ENCODE data around the gene ENG.

DNA sequence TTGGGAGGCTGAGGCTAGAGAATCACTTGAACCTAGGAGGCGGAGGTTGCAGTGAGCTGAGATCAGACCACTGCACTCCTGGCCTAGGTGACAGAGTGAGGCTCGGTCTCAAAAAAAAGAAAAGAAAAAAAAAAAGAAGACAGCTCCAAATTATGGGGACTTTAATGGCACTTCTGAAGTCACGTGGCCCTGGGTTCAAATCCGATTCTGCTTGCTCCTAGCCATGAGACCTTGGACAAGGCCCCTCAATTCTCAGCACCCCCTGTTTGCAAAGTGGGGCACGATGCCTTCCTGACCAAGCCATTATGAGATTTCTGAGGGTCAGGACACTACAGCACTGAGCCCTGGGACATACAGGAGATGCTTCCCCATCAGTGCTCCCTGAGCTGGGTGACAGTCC is 1.1 kb upstream of the ENG start:
- TF ChIP-seq, protein P1, sequence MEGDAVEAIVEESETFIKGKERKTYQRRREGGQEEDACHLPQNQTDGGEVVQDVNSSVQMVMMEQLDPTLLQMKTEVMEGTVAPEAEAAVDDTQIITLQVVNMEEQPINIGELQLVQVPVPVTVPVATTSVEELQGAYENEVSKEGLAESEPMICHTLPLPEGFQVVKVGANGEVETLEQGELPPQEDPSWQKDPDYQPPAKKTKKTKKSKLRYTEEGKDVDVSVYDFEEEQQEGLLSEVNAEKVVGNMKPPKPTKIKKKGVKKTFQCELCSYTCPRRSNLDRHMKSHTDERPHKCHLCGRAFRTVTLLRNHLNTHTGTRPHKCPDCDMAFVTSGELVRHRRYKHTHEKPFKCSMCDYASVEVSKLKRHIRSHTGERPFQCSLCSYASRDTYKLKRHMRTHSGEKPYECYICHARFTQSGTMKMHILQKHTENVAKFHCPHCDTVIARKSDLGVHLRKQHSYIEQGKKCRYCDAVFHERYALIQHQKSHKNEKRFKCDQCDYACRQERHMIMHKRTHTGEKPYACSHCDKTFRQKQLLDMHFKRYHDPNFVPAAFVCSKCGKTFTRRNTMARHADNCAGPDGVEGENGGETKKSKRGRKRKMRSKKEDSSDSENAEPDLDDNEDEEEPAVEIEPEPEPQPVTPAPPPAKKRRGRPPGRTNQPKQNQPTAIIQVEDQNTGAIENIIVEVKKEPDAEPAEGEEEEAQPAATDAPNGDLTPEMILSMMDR (IDR thresholded peaks at IDR 0.05): no peak
- no peak for TF ChIP-seq POLR2A (IDR thresholded peaks at IDR 0.05)

All from heart left ventricle (tissue), 13 donors.